GM18520 (cell line): ENCODE data around the gene PREX1.

ENCODE experiments used
- ATAC-seq: cut with Tn5 transposase; IDR thresholded peaks from one replicate; pipeline ENCODE4 v1.9.1; 2021; ENCODE audit not compliant: unreplicated experiment

Gene PREX1

DNA sequence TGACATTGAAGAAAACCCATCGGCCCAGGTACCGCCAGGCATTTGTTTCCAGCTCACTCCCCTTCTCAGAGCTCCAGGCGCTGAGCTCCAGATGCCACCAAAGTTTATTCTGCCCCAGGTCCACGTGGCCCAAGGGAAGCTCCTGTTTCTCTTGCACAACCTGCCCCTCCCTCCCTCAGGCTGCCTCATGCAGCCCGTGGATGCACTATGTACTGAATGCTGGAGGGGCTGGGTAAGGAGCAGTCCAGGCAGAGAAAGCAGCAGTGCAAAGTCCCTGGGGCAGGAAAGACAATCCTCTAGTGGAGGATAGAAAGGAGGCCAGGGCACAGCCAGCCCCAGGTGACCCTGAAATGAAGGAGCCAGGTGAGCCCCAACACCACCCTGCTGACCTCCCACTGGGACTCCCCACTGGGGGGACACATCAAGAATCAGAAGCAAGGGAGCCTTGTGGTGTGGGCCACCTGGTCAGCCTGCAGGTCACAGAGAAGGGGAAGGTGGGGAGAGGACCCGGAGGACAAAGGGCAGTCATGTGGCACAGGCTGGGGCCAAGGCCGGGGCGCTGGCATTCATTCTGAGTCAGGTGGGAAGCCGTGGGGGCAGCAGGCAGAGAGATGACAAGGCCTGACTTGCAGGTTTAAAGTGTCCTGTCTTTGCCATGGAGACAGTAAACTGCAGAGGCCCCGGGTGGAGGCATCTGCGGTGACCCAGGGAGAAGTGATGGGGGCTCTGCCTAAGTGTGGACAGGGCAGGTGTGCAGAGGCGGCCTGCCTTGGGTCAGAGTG lies 230.1 kb downstream of the PREX1 start:
- ATAC-seq: no peak

GRCh38 chr20:48596334-48596898 lies 231.4 kb downstream of the PREX1 start:
- no peak for ATAC-seq

DNA sequence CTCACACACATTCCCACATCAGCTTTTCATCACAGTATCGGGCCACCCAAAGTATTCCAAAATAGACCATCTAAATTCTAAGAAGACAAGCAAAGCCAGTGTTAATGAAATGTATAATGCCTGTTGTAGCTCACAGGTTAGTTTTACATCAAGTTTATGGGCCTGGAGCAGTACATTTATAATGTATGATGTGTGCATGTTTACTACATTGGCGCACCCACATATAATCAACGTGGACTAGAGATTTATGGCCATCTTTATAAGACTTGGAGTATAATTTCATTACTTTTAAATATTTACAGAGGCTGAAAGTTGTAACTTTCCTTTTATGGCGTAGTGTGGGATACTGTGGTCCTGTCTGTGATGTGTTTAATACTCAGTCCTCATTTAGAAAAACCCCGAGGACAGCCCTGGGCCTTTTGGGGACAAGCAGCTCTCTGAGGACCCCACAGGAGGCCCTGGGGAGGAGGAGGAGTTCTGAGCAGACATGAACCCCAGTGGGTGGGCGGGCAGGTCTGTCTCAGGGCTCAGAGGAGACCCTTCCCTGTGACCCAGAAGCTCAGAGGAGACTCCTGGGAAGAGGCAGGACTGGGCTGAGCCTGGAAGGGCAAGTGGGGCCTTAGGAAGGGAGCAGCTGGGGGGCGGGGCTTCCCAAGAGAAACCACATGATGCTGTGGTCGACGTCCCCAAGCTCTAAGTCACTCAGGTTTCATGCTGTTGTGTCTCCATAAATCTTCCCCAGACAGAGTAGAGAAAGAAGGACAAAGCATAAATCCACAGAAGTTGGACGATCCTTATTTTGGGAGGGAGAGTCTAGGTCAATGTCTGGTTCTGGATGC lies 232.1 kb downstream of the PREX1 start:
- ATAC-seq: no peak

DNA sequence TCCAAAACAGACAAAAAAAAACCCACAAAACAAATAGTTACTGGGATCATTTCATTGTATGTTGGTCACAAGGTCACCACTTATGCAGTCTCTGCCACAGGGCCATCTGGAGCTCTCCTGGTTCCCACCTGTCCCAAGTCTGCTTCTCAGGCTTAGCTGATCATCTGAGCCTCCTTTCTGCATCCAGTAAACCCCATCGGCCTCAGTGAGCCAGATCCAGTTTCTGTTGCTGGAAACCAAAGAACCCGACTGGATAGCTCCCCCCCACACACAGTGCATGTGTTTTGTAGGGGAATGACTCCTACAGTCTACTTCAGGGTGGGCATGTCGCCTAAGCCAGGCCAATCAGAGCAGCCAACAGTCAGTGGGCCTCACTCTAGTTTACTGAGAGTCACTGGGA lies 233.3 kb downstream of the PREX1 start:
- no peak for ATAC-seq

GRCh38 chr20:48592107-48592940 lies 235.5 kb downstream of the PREX1 start:
- ATAC-seq: no peak

GRCh38 chr20:48586730-48587129 lies 241.1 kb downstream of the PREX1 start:
- no peak for ATAC-seq

GRCh38 chr20:48585061-48585870 lies 242.5 kb downstream of the PREX1 start:
- no peak for ATAC-seq

GRCh38 chr20:48584391-48585060 lies 243.3 kb downstream of the PREX1 start:
- ATAC-seq: no peak

DNA sequence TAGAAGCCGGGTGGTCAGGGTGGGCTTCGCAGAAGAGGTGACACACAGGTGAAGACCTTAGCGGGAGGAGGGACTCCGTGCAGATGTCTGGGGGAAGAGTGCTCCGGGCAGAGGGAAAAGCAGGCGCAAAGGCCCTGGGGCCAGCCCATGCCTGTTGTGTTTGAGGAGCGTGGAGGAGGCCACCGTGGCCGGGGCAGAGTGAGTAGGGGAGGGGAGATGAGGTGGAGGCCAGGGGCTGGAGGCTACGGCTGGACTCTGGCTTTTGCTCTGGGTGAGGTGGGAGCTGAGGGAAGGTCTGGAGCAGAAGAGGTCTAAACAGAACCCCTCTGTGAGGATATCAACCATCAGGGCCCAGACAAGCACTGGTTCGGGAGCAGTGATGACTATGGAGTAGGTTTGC lies 244.0 kb downstream of the PREX1 start:
- no peak for ATAC-seq

GRCh38 chr20:48583171-48583570 lies 244.6 kb downstream of the PREX1 start:
- no peak for ATAC-seq

DNA sequence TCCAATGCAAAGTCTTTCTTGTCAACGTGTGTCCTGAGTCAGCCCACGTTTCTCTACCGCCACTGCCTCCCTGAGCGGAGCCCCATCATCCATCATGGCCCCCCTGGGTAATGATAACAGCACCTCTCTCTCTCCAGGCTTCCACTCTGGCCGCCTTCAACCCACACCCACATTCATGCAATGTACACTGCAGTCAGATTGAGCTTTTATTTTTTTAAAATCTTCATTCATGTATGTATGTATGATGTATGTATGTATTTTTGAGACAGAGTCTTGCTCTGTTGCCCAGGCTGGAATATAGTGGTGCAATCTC lies 245.2 kb downstream of the PREX1 start:
- no peak for ATAC-seq

DNA sequence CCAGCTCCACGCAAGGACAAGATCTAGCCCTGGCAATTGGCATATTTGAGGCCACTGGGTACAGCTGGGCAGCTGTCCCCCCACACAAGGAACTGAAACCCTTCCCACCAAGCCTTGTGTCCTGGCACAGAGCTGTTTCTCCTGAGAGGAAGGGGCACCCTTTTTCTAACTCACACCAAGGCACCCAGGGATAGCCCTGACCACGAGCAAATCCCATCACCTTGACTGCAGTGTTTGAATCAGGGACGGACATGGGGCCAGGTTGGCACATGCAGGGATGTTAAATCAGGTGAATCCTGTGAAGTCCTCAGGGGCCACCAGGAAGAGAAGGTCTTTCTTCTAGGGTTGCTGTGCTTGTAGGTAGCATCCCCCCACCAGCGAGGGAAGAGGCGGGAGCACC lies 246.6 kb downstream of the PREX1 start:
- ATAC-seq: no peak

DNA sequence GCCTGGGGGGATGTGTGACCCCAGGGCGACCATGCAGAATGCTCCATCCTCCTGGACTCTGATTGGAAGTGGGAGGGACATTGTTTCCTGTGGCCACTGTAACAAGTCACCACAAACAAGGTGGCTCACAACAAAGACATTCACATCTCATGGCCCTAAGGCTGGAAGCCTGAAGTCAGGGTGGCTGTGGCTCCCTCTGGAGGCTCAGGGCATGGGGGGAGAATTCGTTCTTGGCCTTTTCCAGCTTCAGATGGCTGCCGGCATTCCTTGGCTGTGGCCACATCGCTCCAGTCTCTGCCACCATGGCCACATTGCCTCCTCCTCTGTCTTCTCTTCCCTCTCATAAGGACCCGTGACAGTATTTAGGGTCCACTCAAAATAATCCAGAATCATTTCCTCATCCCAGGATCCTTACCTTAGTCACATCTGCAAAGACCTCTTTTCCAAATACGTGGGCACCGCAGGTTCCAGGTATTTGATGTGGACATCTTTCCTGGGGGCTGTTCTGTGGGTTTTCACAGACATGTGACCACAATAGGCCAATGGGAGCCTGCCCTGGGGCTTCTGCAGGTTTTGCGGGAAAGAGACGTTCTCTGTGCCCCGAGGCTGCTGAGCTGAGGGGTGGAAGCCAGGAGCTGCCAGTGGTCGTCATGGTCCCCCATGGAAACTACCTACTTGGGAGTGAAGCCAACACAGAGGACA lies 249.3 kb downstream of the PREX1 start:
- ATAC-seq: no peak

- no peak for ATAC-seq
Observed at GRCh38 chr20:48577557-48577956, 250.2 kb downstream of the PREX1 start.

- no peak for ATAC-seq
Observed at GRCh38 chr20:48574383-48574782, 253.4 kb downstream of the PREX1 start.
